Body of pancreas (tissue), 4 donors: Measurements from ENCODE around the gene REG4.

Source experiments
- CTCF ChIP-seq, 7 experiments: fragments of 450-650 bp in 4 of 7; fragments of 200-600 bp in 3 of 7; sonication (generic) in 3 of 7; IDR thresholded peaks; one replicate each; pipeline ENCODE4 v1.5.1; 2016 to 2019; ENCODE audit warnings: antibody characterized with exemption in 7 of 7
- POLR2A ChIP-seq, 3 donors: fragments of 450-650 bp; IDR thresholded peaks; one replicate each; pipeline ENCODE4 v1.6.1; 2016; ENCODE audit warnings: antibody characterized with exemption in 3 of 3, mild to moderate bottlenecking in 2 of 3

- TF ChIP-seq CTCF (IDR thresholded peaks at IDR 0.05) (no peak), POLR2A (IDR thresholded peaks at IDR 0.05) (no peak)
These were observed 63.2 kb downstream of the REG4 start for GRCh38 chr1:119748040-119748439.
